H1 (cell line): ENCODE results near the gene COL4A4. TPM values are rescaled to one million over a fixed set of nuclear protein-coding genes. Genes with fewer than 3 reads are reported as not detected.

ENCODE experiments used
- CTCF ChIA-PET: fragments of 300-600 bp; sonication (Branson Sonifier 250); formaldehyde crosslinking; loops from one replicate; lab custom pipeline; 2021; ENCODE audit not compliant: partially characterized antibody; lab: Charles Lee
- POLR2A ChIA-PET: fragments of 300-600 bp; sonication (Branson Sonifier 250); formaldehyde crosslinking; loops from one replicate; lab custom pipeline; 2021; ENCODE audit warnings: inconsistent platforms; ENCODE audit not compliant: partially characterized antibody; lab: Charles Lee
- DNase-seq, 2 experiments: peaks; one replicate each; pipeline versions ENCODE4 v3.0.0 to v3.0.0-alpha.2; 2010 to 2022; ENCODE audit warnings: low spot score in 2 of 2, low read depth in 1 of 2, mixed read lengths in 1 of 2
- FAIRE-seq: peaks from 2 replicates; lab custom pipeline; 2011; peaks lifted over from hg19 to GRCh38; lab: Jason Lieb, UNC
- H2AFZ ChIP-seq: 2 replicates; pipeline ENCODE4 v1.8.1; 2012; ENCODE audit warnings: low read length, inconsistent platforms
- H2AK5ac ChIP-seq: 2 replicates; pipeline ENCODE4 v1.6.1; 2013; ENCODE audit warnings: low read depth, low read length
- H2BK120ac ChIP-seq: replicated peaks from 2 replicates; pipeline ENCODE3; 2013; ENCODE audit warnings: low read depth, low read length, inconsistent platforms
- H2BK12ac ChIP-seq: 2 replicates; pipeline ENCODE4 v1.6.1; 2013; ENCODE audit warnings: low read depth, low read length
- H2BK15ac ChIP-seq: 2 replicates; pipeline ENCODE4 v1.6.1; 2013; ENCODE audit warnings: low read length
- H2BK20ac ChIP-seq: 2 replicates; pipeline ENCODE4 v1.6.1; 2013; ENCODE audit warnings: low read length
- H2BK5ac ChIP-seq: 2 replicates; pipeline ENCODE4 v1.6.1; 2013; ENCODE audit warnings: low read depth, low read length
- H3K14ac ChIP-seq: 2 replicates; pipeline ENCODE4 v1.6.1; 2013; ENCODE audit warnings: inconsistent platforms; ENCODE audit not compliant: insufficient read length
- H3K18ac ChIP-seq: 2 replicates; pipeline ENCODE4 v1.6.1; 2013; ENCODE audit warnings: low read length; ENCODE audit errors: extremely low read depth
- H3K23ac ChIP-seq: 2 replicates; pipeline ENCODE4 v1.6.1; 2013; ENCODE audit warnings: inconsistent platforms; ENCODE audit not compliant: insufficient read length
- H3K23me2 ChIP-seq: 2 replicates; pipeline ENCODE4 v1.6.1; 2013; ENCODE audit warnings: low read depth, low read length
- H3K27ac ChIP-seq: 2 replicates; pipeline ENCODE4 v1.6.1; 2011; ENCODE audit warnings: low read depth, low read length, inconsistent platforms
- H3K27me3 ChIP-seq, 4 experiments: replicated peaks in 1 of 4; 1 replicate in 1 of 4; 2 replicates in 3 of 4; pipeline versions ENCODE4 v1.6.1 to v1.8.1; 2011 to 2013; ENCODE audit warnings: low read length in 3 of 4, mild to moderate bottlenecking in 3 of 4, inconsistent platforms in 2 of 4, mixed read lengths in 2 of 4, moderate library complexity in 1 of 4; ENCODE audit not compliant: control insufficient read depth in 3 of 4, insufficient read depth in 3 of 4; ENCODE audit errors: extremely low read depth in 1 of 4
- H3K36me3 ChIP-seq, 4 experiments: 2 replicates each; pipeline versions ENCODE4 v1.6.1 to v1.8.1; 2011 to 2013; ENCODE audit warnings: mild to moderate bottlenecking in 4 of 4, low read length in 3 of 4, moderate library complexity in 2 of 4, control low read depth in 1 of 4, inconsistent platforms in 1 of 4; ENCODE audit not compliant: insufficient read depth in 4 of 4, control insufficient read depth in 2 of 4
- H3K4ac ChIP-seq: replicated peaks from 2 replicates; pipeline ENCODE3; 2013; ENCODE audit warnings: low read length, low read depth, mixed read lengths, inconsistent platforms; ENCODE audit not compliant: insufficient read length
- H3K4me1 ChIP-seq, 4 experiments: replicated peaks in 1 of 4; 1 replicate in 1 of 4; 2 replicates in 3 of 4; pipeline versions ENCODE4 v1.6.1 to v1.8.1; 2011 to 2013; ENCODE audit warnings: low read length in 3 of 4, inconsistent platforms in 2 of 4, mixed read lengths in 1 of 4; ENCODE audit not compliant: insufficient read depth in 4 of 4, control insufficient read depth in 3 of 4
- H3K4me2 ChIP-seq, 2 experiments: 2 replicates each; pipeline versions ENCODE4 v1.6.1 to v1.8.1; 2011 to 2013; ENCODE audit warnings: low read depth in 2 of 2, low read length in 2 of 2, control low read depth in 1 of 2, inconsistent platforms in 1 of 2, mild to moderate bottlenecking in 1 of 2; ENCODE audit not compliant: insufficient read depth in 1 of 2
- H3K4me3 ChIP-seq, 4 experiments: fragments of 200-600, 300-600 bp in 1 of 4; sonication (generic), shearing (Covaris generic), sonication (Bioruptor Twin) in 1 of 4; 2 replicates each; pipeline versions ENCODE4 v1.5.1 to v1.8.1; 2011 to 2016; ENCODE audit warnings: low read length in 4 of 4, low read depth in 3 of 4, control low read depth in 2 of 4, inconsistent platforms in 2 of 4, mild to moderate bottlenecking in 2 of 4, mixed read lengths in 1 of 4, moderate library complexity in 1 of 4; ENCODE audit not compliant: insufficient read depth in 2 of 4; ENCODE audit errors: extremely low read depth in 1 of 4
- H3K56ac ChIP-seq: replicated peaks from 2 replicates; pipeline ENCODE3; 2013; ENCODE audit warnings: low read depth, mild to moderate bottlenecking, mixed read lengths, low read length, inconsistent platforms; ENCODE audit not compliant: insufficient read length
- H3K79me1 ChIP-seq: 2 replicates; pipeline ENCODE4 v1.6.1; 2013; ENCODE audit warnings: low read depth, low read length, control low read depth
- H3K79me2 ChIP-seq, 2 experiments: 2 replicates each; pipeline versions ENCODE4 v1.6.1 to v1.8.1; 2012 to 2013; ENCODE audit warnings: low read length in 2 of 2, mild to moderate bottlenecking in 2 of 2, inconsistent platforms in 1 of 2; ENCODE audit not compliant: insufficient read depth in 2 of 2, control insufficient read depth in 1 of 2
- H3K9ac ChIP-seq, 4 experiments: replicated peaks in 1 of 4; 1 replicate in 1 of 4; 2 replicates in 3 of 4; pipeline versions ENCODE4 v1.6.1 to v1.8.1; 2011 to 2013; ENCODE audit warnings: low read depth in 3 of 4, low read length in 3 of 4, control low read depth in 2 of 4, mild to moderate bottlenecking in 2 of 4, moderate library complexity in 2 of 4, inconsistent platforms in 1 of 4; ENCODE audit errors: extremely low read depth in 1 of 4
- H3K9me3 ChIP-seq, 2 experiments: 2 replicates each; pipeline versions ENCODE4 v1.6.1 to v1.8.1; 2012 to 2013; ENCODE audit warnings: mild to moderate bottlenecking in 2 of 2, moderate library complexity in 2 of 2, control low read depth in 1 of 2, inconsistent platforms in 1 of 2, low read depth in 1 of 2, low read length in 1 of 2, mixed read lengths in 1 of 2; ENCODE audit not compliant: insufficient read depth in 2 of 2
- H4K20me1 ChIP-seq, 2 experiments: replicated peaks in 1 of 2; 2 replicates each; pipeline versions ENCODE3 to v1.8.1; 2011 to 2013; ENCODE audit warnings: inconsistent platforms in 2 of 2, low read length in 2 of 2, mild to moderate bottlenecking in 1 of 2; ENCODE audit not compliant: insufficient read depth in 2 of 2, control insufficient read depth in 1 of 2
- H4K5ac ChIP-seq: 2 replicates; pipeline ENCODE4 v1.6.1; 2013; ENCODE audit warnings: low read length, low read depth, mixed read lengths, inconsistent platforms; ENCODE audit not compliant: insufficient read length
- H4K8ac ChIP-seq: 2 replicates; pipeline ENCODE4 v1.8.0; 2013; ENCODE audit warnings: mild to moderate bottlenecking, moderate library complexity, low read length, inconsistent platforms; ENCODE audit not compliant: insufficient read depth; ENCODE audit errors: extremely low read depth
- H4K91ac ChIP-seq: replicated peaks from 2 replicates; pipeline ENCODE3; 2013; ENCODE audit warnings: low read length, mixed read lengths, inconsistent platforms; ENCODE audit not compliant: insufficient read length
- ATF2 ChIP-seq: IDR thresholded peaks from 2 replicates; pipeline ENCODE4 v1.6.1; 2012; ENCODE audit warnings: low read length, inconsistent platforms
- FOSL1 ChIP-seq: IDR thresholded peaks from 2 replicates; pipeline ENCODE4 v1.6.1; 2011; ENCODE audit warnings: mild to moderate bottlenecking, low read depth, low read length, moderate library complexity; ENCODE audit not compliant: insufficient read depth
- RBBP5 ChIP-seq: IDR thresholded peaks from 2 replicates; pipeline ENCODE4 v1.7.1; 2012; ENCODE audit warnings: low read depth, mild to moderate bottlenecking, inconsistent platforms, low read length, moderate library complexity, borderline replicate concordance
- SP1 ChIP-seq: IDR thresholded peaks from 2 replicates; pipeline ENCODE4 v1.6.1; 2011; ENCODE audit warnings: low read depth, low read length
- TEAD4 ChIP-seq: IDR thresholded peaks from 2 replicates; pipeline ENCODE4 v1.6.1; 2012; ENCODE audit warnings: low read depth, low read length, inconsistent platforms, mixed read lengths
- WGBS, 2 experiments: shearing (Covaris generic) in 1 of 2; methylation state at CpG; one replicate each; pipeline versions ENCODE4 v1.1.6 to v1.1.7; 2013 to 2015; ENCODE audit warnings: low lambda C conversion rate in 2 of 2, mixed read lengths in 2 of 2, inconsistent platforms in 1 of 2, low coverage in 1 of 2, missing lambda C conversion rate in 1 of 2; ENCODE audit not compliant: insufficient replicate concordance in 2 of 2, insufficient coverage in 1 of 2, insufficient read length in 1 of 2; ENCODE audit errors: extremely low coverage in 1 of 2, missing lambda C conversion rate in 1 of 2; 5-methylcytosine and 5-hydroxymethylcytosine counted together
- polyA plus RNA-seq, 7 experiments: library from polyadenylated mRNA; depleted of rRNA in 3 of 7; stranded (reverse) in 5 of 7; unstranded in 2 of 7; fragments of >200 nt in 5 of 7; fragments of 200-250 nt in 2 of 7; gene quantifications; 1 replicate in 5 of 7; 2 replicates in 1 of 7; 4 replicates in 1 of 7; pipeline versions ENCODE4 v1.2.1 to v1.2.3, GENCODE V29; 2011 to 2013; ENCODE audit warnings: missing spikeins in 2 of 7, mixed read lengths in 2 of 7
- total RNA-seq: library from RNA; stranded (reverse); fragmentation: NEBNext Ultra II Directional; extraction: Animal tissue kit (Norgen Biotek cat#: 25700); gene quantifications from 2 replicates; pipeline ENCODE4 v1.2.1, GENCODE V29; 2021
- TF ChIP-seq, protein P1 (sequence below): IDR thresholded peaks from 2 replicates; pipeline ENCODE4 v1.6.1; 2011; ENCODE audit warnings: low read length, improper control_type of control experiment

The COL4A4 gene
- total and polyA plus RNA-seq, 2 of the 8 experiments (the other 6 are each of a cell fraction or from before 2014, with no cell fraction given), result 0.33 to 1.7 TPM

GRCh38 chr2:227004482-227004881 is 159.5 kb downstream of the COL4A4 start:
- Histone ChIP-seq H3K27ac (no peak overlapping the region), H3K79me1 (no peaks in the 10 kb centered on the region), H2BK20ac (no peak overlapping the region), H3K56ac (no peak overlapping the region), H4K91ac (no peak overlapping the region), H3K4me2 (no peak overlapping the region), H3K18ac (no peak overlapping the region), H3K4me3 (no peak overlapping the region), H2AK5ac (no peak overlapping the region), H3K27me3 (no peaks in the 10 kb centered on the region), H3K9me3 (no peaks in the 10 kb centered on the region), H3K36me3 (no peaks in the 10 kb centered on the region; a peak in 2 of 8 replicates), H4K20me1 (no peaks in the 10 kb centered on the region), H2AFZ (no peak overlapping the region), H3K14ac (no peak overlapping the region), H3K23me2 (no peaks in the 10 kb centered on the region), H3K9ac (no peak overlapping the region), H2BK15ac (no peak overlapping the region), H4K5ac (no peak overlapping the region), H3K23ac (no peak overlapping the region), H2BK5ac (no peak overlapping the region), H4K8ac (no peak overlapping the region), H3K4ac (no peak overlapping the region), H3K4me1 (peaks cover 0 to 3% (median 0%) of the 10 kb centered on the region in 4 experiments; a peak in 2 of 7 replicates), H2BK12ac (no peak overlapping the region), H3K79me2 (no peaks in the 10 kb centered on the region), H2BK120ac (no peak overlapping the region)
- CTCF ChIA-PET, result no interaction called here
- TF ChIP-seq TEAD4 (no peak), FOSL1 (no peak), RBBP5 (no peak), SP1 (no peak), ATF2 (no peak)
- TF ChIP-seq, protein P1, sequence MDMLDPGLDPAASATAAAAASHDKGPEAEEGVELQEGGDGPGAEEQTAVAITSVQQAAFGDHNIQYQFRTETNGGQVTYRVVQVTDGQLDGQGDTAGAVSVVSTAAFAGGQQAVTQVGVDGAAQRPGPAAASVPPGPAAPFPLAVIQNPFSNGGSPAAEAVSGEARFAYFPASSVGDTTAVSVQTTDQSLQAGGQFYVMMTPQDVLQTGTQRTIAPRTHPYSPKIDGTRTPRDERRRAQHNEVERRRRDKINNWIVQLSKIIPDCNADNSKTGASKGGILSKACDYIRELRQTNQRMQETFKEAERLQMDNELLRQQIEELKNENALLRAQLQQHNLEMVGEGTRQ, result no peak
- DNase-seq (no peak), FAIRE-seq (no peak)
- 94% methylated on average over 6 of the region's 6 CpGs; no CpG with 5 or more reads in 1 of the 2 experiments for WGBS, 2 experiments
- POLR2A ChIA-PET, result no interaction called here
